K562 (cell line): ENCODE measurements around the gene MYO1H. TPM values are rescaled to one million over a fixed set of nuclear protein-coding genes. Genes with fewer than 3 reads are reported as not detected.

Source experiments
- BRF2 ChIP-seq: IDR thresholded peaks from 3 replicates; pipeline ENCODE4 v1.6.1; 2011; ENCODE audit warnings: borderline replicate concordance, mild to moderate bottlenecking; ENCODE audit not compliant: insufficient read length, insufficient read depth
- CBFB ChIP-seq: sonication (generic); formaldehyde crosslinking; IDR thresholded peaks from 2 replicates; pipeline ENCODE4 v1.4.0; 2020; ENCODE audit warnings: mild to moderate bottlenecking, missing genetic modification reagents
- CCAR2 ChIP-seq: fragments of 200-400 bp; formaldehyde crosslinking; IDR thresholded peaks from 2 replicates; pipeline ENCODE4 v1.6.1; 2017; ENCODE audit warnings: mild to moderate bottlenecking, low read depth, low read length
- FOXP1 ChIP-seq: sonication (generic); formaldehyde crosslinking; IDR thresholded peaks from 2 replicates; pipeline ENCODE4 v1.8.0; 2022; ENCODE audit warnings: mild to moderate bottlenecking, missing genetic modification reagents
- HLTF ChIP-seq: fragments of 450-650 bp; IDR thresholded peaks from 2 replicates; pipeline ENCODE4 v1.6.1; 2016
- MAFG ChIP-seq: fragments of 450-650 bp; conservative IDR thresholded peaks from 2 replicates; pipeline ENCODE4 v1.6.1; 2016; ENCODE audit warnings: missing genetic modification characterization, missing compliant biosample characterization
- NR4A1 ChIP-seq, 2 experiments: fragments of 250-450 bp in 1 of 2; fragments of 450-650 bp in 1 of 2; sonication (Bioruptor Pico) in 1 of 2; IDR thresholded peaks; 2 replicates each; pipeline versions ENCODE4 v1.4.0 to v1.6.1; 2016 to 2020; ENCODE audit warnings: mild to moderate bottlenecking in 2 of 2, missing compliant biosample characterization in 1 of 2, missing genetic modification characterization in 1 of 2, moderate library complexity in 1 of 2
- PCBP2 ChIP-seq: fragments of 200-400 bp; formaldehyde crosslinking; IDR thresholded peaks from 2 replicates; pipeline ENCODE4 v1.6.1; 2018; ENCODE audit warnings: low read length, low read depth, mild to moderate bottlenecking, moderate library complexity; ENCODE audit not compliant: poor library complexity, severe bottlenecking
- ZFP30 ChIP-seq: fragments of 250-450 bp; sonication (Bioruptor Pico); IDR thresholded peaks from 2 replicates; pipeline ENCODE4 v1.8.0; 2022; ENCODE audit warnings: moderate library complexity, mild to moderate bottlenecking, inconsistent platforms, borderline replicate concordance
- ZNF277 ChIP-seq: fragments of 250-450 bp; sonication (Bioruptor Pico); IDR thresholded peaks from 2 replicates; pipeline ENCODE4 v1.8.0; 2022; ENCODE audit warnings: inconsistent platforms, mild to moderate bottlenecking, moderate library complexity, borderline replicate concordance
- polyA plus RNA-seq, 8 experiments: library from polyadenylated mRNA; depleted of rRNA in 4 of 8; stranded (reverse) in 5 of 8; unstranded in 3 of 8; fragments of >200 nt; fragmentation: Nextera tagmentation in 2 of 8; fragmentation: Illumina TruSeq in 1 of 8; extraction: Ambion mirVana in 2 of 8; extraction: Trizol in 1 of 8; gene quantifications; 2 replicates each; pipeline versions ENCODE4 v1.2.1 to v1.2.3, GENCODE V29; 2011 to 2014; ENCODE audit warnings: inconsistent platforms in 1 of 8, missing spikeins in 1 of 8
- total RNA-seq, 7 experiments: library from RNA; depleted of rRNA in 6 of 7; stranded (reverse); fragments of >200 nt in 6 of 7; fragmentation: Illumina TruSeq in 2 of 7; extraction: Trizol in 2 of 7; gene quantifications; 2 replicates each; pipeline versions ENCODE4 v1.2.1 to v1.2.3, GENCODE V29; 2011 to 2021; ENCODE audit warnings: low replicate concordance in 1 of 7

The MYO1H gene
- total and polyA plus RNA-seq, 9 of the 15 experiments (the other 6 are each of a cell fraction or from before 2014, with no cell fraction given): not detected

GRCh38 chr12:109357032-109357431 is 9.3 kb downstream of the MYO1H start (continued):
- TF ChIP-seq NR4A1 (CRISPR knock-in tag; IDR thresholded peaks at IDR 0.05) (no peak), NR4A1 (tag; IDR thresholded peaks at IDR 0.05) (no peak), BRF2 (no peak), CCAR2 (no peak), CBFB (no peak), PCBP2 (no peak), ZNF277 (CRISPR knock-in tag) (no peak), MAFG (no peak), HLTF (no peak), FOXP1 (CRISPR knock-in tag) (no peak), ZFP30 (CRISPR knock-in tag) (no peak)
